KOPT-K1 (cell line): Measurements from ENCODE around the gene KIAA1671.

ENCODE experiments used
- H3K27ac ChIP-seq: fragments of 200-600 bp; sonication (generic); 2 replicates; pipeline ENCODE4 v1.5.1; 2016; ENCODE audit warnings: antibody characterized with exemption, mild to moderate bottlenecking, low read depth, low read length; ENCODE audit not compliant: poor library complexity, severe bottlenecking
- H3K36me3 ChIP-seq: fragments of 200-600 bp; sonication (generic); 2 replicates; pipeline ENCODE4 v1.5.1; 2017; ENCODE audit warnings: antibody characterized with exemption, mild to moderate bottlenecking, low read length, moderate library complexity; ENCODE audit not compliant: insufficient read depth
- H3K9me3 ChIP-seq: fragments of 200-600 bp; sonication (generic); 2 replicates; pipeline ENCODE4 v1.5.1; 2017; ENCODE audit warnings: antibody characterized with exemption, low read length, mild to moderate bottlenecking; ENCODE audit not compliant: insufficient read depth, poor library complexity, severe bottlenecking

The KIAA1671 gene

DNA sequence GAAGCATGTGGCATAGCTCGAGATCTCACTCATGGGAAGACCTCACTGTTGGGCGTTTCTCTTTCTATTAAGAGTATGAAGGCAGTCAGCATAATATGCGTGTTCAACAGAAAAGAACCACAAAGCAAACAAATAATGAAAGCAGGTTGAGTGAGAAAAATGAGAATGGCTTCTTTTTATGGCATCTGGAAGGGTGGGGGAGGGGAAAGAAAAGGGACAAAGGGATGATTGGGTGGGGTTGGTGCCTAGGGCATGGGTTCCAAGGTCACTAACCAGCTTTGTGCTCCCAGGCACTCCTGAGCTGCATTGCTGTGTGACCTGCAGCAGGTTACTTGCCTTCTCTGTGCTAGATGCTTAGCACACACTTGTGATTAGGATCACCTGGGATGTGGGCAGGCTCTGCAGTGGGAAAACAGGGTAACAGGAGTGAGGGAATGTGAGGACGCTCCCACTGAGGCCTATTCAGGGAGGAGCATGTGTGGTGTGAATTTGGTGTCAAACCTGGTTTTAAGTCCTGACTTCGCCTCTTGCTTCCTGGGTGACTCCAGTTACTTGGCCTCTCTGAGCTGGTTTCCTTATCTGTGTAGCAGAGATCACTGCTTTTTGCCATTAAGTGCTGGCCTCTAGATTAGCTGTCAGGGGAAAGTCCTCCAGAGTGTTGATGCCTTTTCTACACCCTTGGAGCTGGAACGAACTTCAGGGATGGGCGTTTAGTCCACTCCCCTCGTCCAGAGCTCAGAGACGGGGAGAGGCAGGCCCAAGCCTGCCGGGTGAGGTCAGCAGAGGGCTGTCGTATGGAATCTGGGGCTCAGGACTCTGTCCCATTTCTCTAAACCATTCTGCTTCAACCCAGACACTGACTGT lies 74.8 kb downstream of the KIAA1671 start:
- H3K9me3 ChIP-seq: no peaks in the 10 kb centered on the region
- no peaks in the 10 kb centered on the region for H3K36me3 ChIP-seq
- H3K27ac ChIP-seq: no peak overlapping the region

DNA sequence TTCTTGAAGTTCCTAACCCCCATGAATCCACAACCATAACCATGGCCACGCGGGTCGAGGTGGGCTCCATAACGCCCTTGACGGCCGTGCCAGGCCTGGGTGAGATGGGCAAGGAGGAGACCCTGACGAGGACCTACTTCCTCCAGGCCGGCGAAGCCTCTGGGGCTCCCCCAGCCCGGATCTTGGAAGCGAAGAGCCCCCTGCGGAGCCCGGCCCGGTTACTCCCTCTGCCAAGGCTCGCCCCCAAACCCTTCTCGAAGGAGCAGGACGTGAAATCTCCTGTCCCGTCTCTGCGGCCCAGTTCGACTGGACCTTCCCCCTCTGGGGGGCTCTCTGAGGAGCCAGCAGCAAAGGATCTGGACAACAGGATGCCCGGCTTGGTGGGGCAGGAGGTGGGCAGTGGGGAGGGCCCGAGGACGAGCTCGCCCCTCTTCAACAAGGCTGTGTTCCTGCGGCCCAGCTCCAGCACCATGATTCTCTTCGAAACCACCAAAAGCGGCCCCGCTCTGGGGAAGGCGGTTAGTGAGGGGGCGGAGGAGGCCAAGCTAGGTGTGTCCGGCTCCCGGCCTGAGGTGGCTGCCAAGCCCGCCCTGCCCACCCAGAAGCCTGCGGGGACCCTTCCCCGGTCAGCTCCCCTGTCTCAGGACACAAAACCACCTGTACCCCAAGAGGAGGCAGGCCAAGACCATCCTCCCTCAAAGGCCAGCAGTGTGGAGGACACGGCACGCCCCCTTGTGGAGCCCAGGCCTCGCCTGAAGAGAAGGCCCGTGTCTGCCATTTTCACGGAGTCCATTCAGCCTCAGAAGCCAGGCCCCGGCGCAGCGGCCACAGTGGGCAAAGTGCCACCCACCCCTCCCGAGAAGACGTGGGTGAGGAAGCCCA lies 75.7 kb downstream of the KIAA1671 start:
- Histone ChIP-seq H3K36me3 (no peaks in the 10 kb centered on the region), H3K9me3 (no peaks in the 10 kb centered on the region), H3K27ac (no peak overlapping the region)

DNA sequence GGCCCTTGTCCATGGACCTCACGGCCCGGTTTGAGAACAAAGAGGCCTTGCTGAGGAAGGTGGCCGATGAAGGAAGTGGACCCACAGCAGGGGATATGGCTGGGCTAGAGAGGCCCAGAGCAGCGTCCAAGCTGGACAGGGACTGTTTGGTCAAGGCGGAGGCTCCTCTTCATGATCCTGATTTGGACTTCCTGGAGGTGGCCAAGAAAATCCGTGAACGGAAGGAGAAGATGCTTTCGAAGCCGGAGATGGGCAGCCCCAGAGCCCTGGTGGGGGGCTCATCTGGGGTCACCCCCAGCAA lies 76.3 kb downstream of the KIAA1671 start:
- Histone ChIP-seq H3K27ac (no peak overlapping the region), H3K36me3 (no peaks in the 10 kb centered on the region), H3K9me3 (no peaks in the 10 kb centered on the region)

DNA sequence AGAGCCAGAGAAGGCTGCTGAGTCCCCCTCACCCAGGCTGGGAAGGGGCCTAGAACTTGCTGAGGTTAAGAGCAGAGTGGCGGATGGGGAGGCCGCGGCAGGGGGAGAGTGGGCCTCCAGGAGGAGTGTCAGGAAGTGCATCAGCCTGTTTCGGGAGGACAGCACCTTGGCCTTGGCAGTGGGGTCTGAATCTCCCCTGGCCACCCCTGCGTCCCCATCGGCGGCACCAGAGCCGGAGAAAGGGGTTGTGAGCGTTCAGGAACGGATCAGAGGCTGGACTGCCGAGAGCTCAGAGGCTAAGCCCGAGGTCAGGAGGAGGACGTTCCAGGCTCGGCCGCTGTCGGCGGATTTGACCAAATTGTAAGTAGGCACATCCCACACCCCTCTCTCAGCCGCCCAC lies 76.7 kb downstream of the KIAA1671 start:
- Histone ChIP-seq H3K9me3 (no peaks in the 10 kb centered on the region), H3K27ac (no peak overlapping the region), H3K36me3 (no peaks in the 10 kb centered on the region)

DNA sequence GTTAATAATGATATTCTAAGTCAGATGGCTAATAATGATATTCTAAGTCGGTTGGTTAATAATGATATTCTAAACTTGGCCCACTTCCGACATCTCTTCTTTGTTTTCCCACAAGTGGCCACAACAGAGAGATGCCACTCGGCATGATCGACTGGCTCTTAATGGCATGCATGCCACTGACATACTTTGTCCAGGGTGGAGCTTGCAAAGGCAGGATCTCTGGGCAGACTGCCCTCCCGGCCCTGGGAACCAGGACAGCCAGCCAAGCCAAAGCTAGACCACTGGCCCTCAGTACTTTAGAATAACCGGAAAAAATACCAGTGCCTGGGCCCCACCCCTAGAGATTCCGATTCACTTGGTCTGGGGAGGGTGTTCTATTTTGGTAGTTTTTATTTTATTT lies 78.1 kb downstream of the KIAA1671 start:
- no peaks in the 10 kb centered on the region for H3K9me3 ChIP-seq
- no peak overlapping the region for H3K27ac ChIP-seq
- H3K36me3 ChIP-seq: no peaks in the 10 kb centered on the region

DNA sequence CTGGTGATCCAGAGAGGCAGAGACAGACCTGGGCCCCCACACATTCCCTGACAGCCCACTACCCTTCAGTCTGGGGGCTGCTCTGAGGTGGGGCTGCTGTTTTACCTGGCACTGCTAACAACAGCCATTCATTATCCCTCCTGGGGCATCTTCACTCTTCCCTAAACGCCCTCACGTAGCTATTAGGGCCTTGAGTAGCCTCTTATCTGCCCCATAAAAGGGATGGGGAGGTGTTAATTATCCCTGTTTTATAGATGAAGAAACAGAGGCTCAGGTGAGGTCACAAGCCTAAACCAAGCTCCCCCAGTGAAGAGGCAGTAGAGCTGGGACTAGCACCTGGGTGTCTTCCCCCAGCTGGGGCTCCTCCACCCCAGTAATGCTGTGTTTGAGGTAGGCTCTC lies 79.5 kb downstream of the KIAA1671 start:
- Histone ChIP-seq H3K36me3 (no peaks in the 10 kb centered on the region), H3K27ac (no peak overlapping the region)

DNA sequence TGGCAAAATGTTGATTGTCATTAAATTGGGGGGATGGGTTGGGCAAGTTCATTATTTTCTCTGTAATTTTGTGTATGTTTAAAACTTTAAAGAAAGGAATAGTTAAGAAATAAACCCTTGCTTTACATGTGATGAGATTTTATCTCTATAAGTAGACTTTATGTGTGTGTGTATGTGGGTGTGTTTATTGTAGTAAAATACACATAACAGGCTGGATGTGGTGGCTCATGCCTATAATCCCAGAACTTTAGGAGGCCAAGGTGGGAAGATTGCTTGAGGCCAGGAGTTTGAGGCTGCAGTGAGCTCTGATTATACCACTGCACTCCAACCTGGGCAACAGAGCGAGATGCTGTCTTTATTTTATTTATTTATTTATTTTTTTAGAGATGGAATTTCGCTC lies 83.2 kb downstream of the KIAA1671 start:
- no peak overlapping the region for H3K27ac ChIP-seq
- no peaks in the 10 kb centered on the region for H3K36me3 ChIP-seq
- no peaks in the 10 kb centered on the region for H3K9me3 ChIP-seq

More for the DNA sequence above, 79.5 kb downstream of the KIAA1671 start:
- H3K9me3 ChIP-seq: no peaks in the 10 kb centered on the region

DNA sequence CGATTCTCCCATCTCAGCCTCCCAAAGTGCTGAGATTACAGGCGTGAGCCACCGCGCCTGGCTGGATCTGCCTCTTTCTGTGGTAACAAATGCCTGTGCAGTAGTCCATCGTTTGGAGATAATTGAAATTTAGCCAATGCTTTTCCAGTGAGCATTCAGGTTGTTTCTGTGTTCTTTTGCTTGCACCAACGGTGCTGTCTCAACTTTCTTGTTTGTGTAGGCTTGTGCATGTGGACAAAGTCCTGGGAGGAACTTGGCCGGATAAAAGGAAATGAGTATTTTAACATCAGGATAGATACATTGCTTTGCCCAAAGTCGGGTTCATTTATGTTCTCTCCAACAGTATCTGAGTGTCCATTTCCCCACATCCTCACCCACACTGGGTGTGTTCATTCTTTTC lies 85.7 kb downstream of the KIAA1671 start:
- H3K27ac ChIP-seq: no peak overlapping the region
- no peaks in the 10 kb centered on the region for H3K9me3 ChIP-seq
- H3K36me3 ChIP-seq: no peaks in the 10 kb centered on the region

DNA sequence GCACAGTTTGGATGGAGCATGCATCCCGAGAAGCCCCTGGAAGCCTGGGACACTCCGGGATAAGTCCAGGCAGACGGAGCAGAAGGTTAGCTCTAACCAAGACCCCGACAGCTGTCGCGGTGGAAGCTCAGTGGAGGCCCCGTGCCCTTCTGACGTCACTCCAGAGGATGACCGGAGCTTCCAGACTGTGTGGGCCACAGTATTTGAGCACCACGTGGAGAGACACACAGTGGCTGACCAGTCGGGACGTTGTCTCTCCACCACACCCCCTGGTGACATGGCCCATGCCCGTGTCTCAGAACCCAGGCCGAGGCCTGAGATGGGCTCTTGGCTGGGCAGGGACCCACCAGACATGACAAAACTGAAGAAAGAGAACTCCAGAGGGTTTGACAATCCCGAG lies 86.3 kb downstream of the KIAA1671 start:
- H3K27ac ChIP-seq: no peak overlapping the region
- no peaks in the 10 kb centered on the region for H3K9me3 ChIP-seq
- H3K36me3 ChIP-seq: no peaks in the 10 kb centered on the region

DNA sequence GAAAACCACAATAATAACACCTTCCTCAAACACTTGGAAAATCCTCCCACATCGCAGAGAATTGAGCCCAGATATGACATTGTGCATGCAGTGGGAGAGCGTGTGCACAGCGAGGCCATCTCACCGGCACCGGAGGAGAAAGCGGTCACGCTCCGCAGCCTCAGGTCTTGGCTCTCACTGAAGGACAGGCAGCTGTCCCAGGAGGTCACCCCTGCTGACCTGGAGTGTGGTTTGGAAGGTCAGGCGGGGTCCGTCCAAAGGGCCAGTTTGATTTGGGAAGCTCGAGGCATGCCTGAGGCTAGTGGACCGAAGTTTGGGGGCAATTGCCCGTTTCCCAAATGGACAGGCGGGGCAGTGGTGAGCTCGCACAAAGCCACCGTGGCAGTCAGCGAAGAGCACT lies 86.7 kb downstream of the KIAA1671 start:
- Histone ChIP-seq H3K36me3 (no peaks in the 10 kb centered on the region), H3K27ac (no peak overlapping the region), H3K9me3 (no peaks in the 10 kb centered on the region)

DNA sequence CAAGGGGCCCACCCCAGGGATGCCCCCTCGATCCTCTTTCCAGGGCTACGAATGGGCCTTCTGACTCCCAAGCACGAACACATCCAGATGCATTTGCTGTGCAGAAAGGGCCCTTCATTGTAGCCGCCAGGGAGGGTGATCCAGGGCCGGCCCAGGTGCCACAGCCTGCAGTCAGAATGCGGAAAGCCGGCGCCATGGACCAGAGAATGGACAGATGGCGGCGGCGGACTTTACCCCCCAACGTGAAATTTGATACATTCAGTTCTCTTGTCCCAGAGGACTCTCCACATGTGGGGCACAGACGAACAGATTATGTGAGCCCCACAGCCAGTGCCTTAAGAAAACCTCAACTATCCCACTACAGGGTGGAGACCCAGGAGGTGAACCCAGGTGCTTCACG lies 87.2 kb downstream of the KIAA1671 start:
- Histone ChIP-seq H3K9me3 (no peaks in the 10 kb centered on the region), H3K27ac (no peak overlapping the region), H3K36me3 (no peaks in the 10 kb centered on the region)

DNA sequence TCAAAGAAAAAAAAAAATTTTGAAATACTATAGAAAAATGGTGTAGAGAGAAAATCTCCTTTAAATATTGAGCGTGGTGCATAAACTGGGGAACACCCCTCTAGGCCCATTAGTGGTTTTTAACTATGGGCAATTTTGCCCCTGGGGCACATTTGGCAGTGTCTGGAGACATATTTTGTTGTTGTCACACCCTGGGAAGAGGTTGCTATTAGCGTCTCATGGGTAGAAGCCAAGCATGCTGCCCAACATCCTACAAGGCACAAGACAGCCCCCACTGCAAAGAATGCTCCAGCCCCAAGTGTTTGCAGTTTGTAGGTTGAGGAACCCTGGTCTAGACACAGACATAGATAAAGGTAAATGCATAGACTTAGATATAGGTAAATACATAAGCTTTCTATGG lies 92.6 kb downstream of the KIAA1671 start:
- Histone ChIP-seq H3K9me3 (no peaks in the 10 kb centered on the region), H3K36me3 (no peaks in the 10 kb centered on the region), H3K27ac (no peak overlapping the region)

DNA sequence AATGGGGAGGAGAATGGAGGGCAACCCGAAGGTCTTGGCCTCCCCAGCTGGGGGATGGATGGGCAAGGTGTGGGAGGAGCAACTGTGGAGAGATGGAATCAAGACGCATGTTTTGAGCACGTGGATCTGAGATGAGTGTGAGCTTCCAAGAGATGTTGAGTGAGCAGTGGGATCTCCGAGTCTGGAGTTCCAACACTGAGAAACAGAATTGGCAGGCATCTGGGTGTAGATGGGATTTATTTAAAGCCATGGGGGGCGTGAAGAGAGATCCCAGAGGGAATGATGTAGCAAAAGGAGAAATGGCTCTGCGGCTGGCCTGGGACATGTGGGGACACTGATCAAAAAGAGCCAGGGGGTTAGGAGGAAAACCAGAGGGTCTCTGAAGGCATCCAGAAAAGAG lies 95.6 kb downstream of the KIAA1671 start:
- Histone ChIP-seq H3K9me3 (peaks cover 9% of the 10 kb centered on the region), H3K27ac (no peak overlapping the region), H3K36me3 (no peaks in the 10 kb centered on the region)

DNA sequence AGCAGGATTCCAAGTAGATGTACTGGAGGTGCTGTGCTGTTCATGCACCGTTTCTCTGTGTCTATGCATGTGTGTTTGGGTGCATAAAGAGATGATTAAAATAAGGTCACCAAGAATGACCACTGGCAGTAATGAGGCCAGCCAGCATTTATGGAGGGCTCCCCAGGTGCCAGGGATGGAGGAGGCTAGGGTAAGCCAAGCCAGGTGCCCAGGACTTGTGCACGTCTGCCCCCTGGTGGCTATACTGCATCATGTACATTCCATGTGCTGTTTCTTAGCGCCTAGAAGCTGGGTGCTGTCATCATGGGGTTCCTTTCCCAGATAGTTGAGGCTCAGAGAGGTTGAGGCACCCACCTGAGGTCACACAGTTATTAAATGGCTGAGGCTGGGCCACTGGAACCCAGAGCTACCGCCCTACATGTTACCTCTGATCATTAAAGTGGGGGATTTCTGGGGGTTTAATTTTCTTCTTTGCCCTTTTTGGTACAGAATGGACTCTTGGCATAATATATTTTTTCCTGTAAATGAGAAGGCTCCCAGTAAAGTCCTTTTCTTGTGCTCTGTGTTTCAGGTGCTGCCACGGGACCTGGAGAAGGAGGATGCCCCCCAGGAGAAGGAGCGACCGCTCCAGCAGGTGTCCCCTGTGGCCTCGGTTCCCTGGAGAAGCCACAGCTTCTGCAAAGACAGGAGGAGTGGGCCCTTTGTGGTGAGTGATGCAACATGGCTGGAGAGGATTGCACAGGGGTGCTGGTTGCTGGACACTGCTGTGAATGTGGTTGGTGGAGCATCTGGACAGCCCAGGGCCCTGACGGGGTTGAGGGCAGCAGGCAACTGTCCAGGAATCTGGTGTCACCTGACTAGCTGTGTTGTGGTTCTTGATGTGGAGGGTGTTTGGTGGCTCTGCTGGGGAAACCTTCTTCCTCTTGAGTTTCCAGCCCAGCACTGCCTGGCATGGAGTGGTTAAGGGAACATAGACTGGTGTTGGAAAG lies 96.4 kb downstream of the KIAA1671 start:
- Histone ChIP-seq H3K9me3 (peaks cover 9% of the 10 kb centered on the region), H3K27ac (no peak overlapping the region), H3K36me3 (no peaks in the 10 kb centered on the region)

DNA sequence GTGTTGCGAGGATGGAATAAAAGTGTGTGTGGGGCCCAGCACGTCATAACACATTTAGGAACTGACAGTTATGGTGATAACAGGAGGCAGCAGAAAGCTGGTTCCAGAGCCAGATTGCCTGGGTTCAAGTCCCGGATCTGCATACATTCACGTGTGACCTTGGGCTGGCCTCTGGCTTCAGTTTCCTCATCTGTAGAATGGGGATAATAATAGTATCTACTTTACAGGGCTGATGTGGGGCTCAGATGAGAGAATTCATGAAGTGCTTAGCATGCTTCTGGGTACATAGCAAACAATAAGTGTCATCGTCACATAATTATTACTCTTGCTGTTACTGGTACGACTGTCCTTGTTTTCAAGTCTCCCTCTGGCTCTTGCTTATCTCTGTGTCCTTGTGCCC lies 97.3 kb downstream of the KIAA1671 start:
- H3K36me3 ChIP-seq: no peaks in the 10 kb centered on the region
- H3K27ac ChIP-seq: no peak overlapping the region
- H3K9me3 ChIP-seq: peaks cover 9% of the 10 kb centered on the region
